CD4-positive, CD25-positive, alpha-beta regulatory T cell (primary cell): ENCODE measurements around the gene TUFT1. TPM values are rescaled to one million over a fixed set of nuclear protein-coding genes. Genes with fewer than 3 reads are reported as not detected.

ENCODE experiments used
- ATAC-seq, 2 donors: fragments of 150-1000 bp; cut with Tn5 transposase; one replicate each; pipeline ENCODE4 v1.10.0; 2021; ENCODE audit warnings: low read depth in 2 of 2, moderate number of reproducible peaks in 2 of 2, moderate library complexity in 1 of 2
- DNase-seq, 3 donors: peaks; one replicate each; pipeline versions ENCODE4 v3.0.0 to v3.0.0-alpha.2; 2012 to 2022; ENCODE audit warnings: mixed read lengths in 1 of 3
- H3K27ac ChIP-seq: one replicate; pipeline ENCODE4 v1.7.0; 2013; ENCODE audit warnings: mild to moderate bottlenecking, low read length; ENCODE audit not compliant: insufficient read depth, poor library complexity, severe bottlenecking
- H3K27me3 ChIP-seq: one replicate; pipeline ENCODE4 v1.7.0; 2013; ENCODE audit warnings: low read length; ENCODE audit not compliant: control insufficient read depth, insufficient read depth
- H3K36me3 ChIP-seq: one replicate; pipeline ENCODE4 v1.7.0; 2013; ENCODE audit warnings: mild to moderate bottlenecking, low read length, moderate library complexity; ENCODE audit not compliant: control insufficient read depth, insufficient read depth
- H3K4me1 ChIP-seq: 2 replicates; pipeline ENCODE4 v1.7.0; 2013; ENCODE audit warnings: mild to moderate bottlenecking, low read length; ENCODE audit not compliant: insufficient read depth, control insufficient read depth, poor library complexity, severe bottlenecking
- H3K4me3 ChIP-seq: one replicate; pipeline ENCODE4 v1.7.0; 2013; ENCODE audit warnings: low read depth, mild to moderate bottlenecking, low read length, moderate library complexity
- H3K9me3 ChIP-seq, 2 experiments: 1 replicate in 1 of 2; 2 replicates in 1 of 2; pipeline ENCODE4 v1.7.0; 2013; ENCODE audit warnings: low read length in 2 of 2, mild to moderate bottlenecking in 1 of 2, moderate library complexity in 1 of 2; ENCODE audit not compliant: control insufficient read depth in 2 of 2
- H3K27ac Mint-ChIP-seq, 3 donors: one replicate each; pipeline ENCODE4 v1.8.0; 2020 to 2022; ENCODE audit warnings: mild to moderate bottlenecking in 3 of 3, mixed read lengths in 3 of 3, moderate library complexity in 2 of 3
- H3K27me3 Mint-ChIP-seq: one replicate; pipeline ENCODE4 v1.8.0; 2022; ENCODE audit warnings: mild to moderate bottlenecking, mixed read lengths
- H3K36me3 Mint-ChIP-seq: one replicate; pipeline ENCODE4 v1.8.0; 2020; ENCODE audit warnings: mixed read lengths
- H3K4me1 Mint-ChIP-seq, 4 donors: one replicate each; pipeline ENCODE4 v1.8.0; 2020 to 2022; ENCODE audit warnings: mixed read lengths in 4 of 4, mild to moderate bottlenecking in 1 of 4
- H3K4me3 Mint-ChIP-seq, 4 donors: one replicate each; pipeline ENCODE4 v1.8.0; 2020 to 2022; ENCODE audit warnings: mild to moderate bottlenecking in 4 of 4, mixed read lengths in 4 of 4, moderate library complexity in 3 of 4
- H3K9me3 Mint-ChIP-seq, 7 donors: one replicate each; pipeline ENCODE4 v1.8.0; 2020 to 2022; ENCODE audit warnings: mixed read lengths in 7 of 7, mild to moderate bottlenecking in 3 of 7, moderate library complexity in 2 of 7
- polyA plus RNA-seq, 4 donors: library from polyadenylated mRNA; unstranded; fragments of 300-500 nt; fragmentation: Illumina TruSeq; gene quantifications; one replicate each; pipeline ENCODE4 v1.2.3, GENCODE V29; 2021
- total RNA-seq: library from RNA; stranded (reverse); gene quantifications from one replicate; pipeline ENCODE4 v1.2.3, GENCODE V29; 2022

The TUFT1 gene
- total and polyA plus RNA-seq, 5 donors from 2014 or later: 10.2 to 13.6 (median 13.3) TPM

- Mint-ChIP-seq H3K4me1 (peaks cover 9 to 40% (median 26%) of the 10 kb centered on the region in 4 donors), H3K36me3 (peaks cover 11% of the 10 kb centered on the region), H3K9me3 (peaks cover 0 to 1% (median 0%) of the 10 kb centered on the region in 7 donors), H3K27ac (no peak overlapping the region), H3K27me3 (no peaks in the 10 kb centered on the region), H3K4me3 (peak overlapping the region in 2 of 4 donors; percentile 86 to 99)
- no peak overlapping the region for H3K27ac ChIP-seq
- H3K9me3 ChIP-seq: no peaks in the 10 kb centered on the region
- peaks cover 3% of the 10 kb centered on the region for H3K27me3 ChIP-seq
- ATAC-seq: no peak
- H3K4me3 ChIP-seq: no peak overlapping the region
- peaks cover 24% of the 10 kb centered on the region for H3K4me1 ChIP-seq
- H3K36me3 ChIP-seq: no peaks in the 10 kb centered on the region
- DNase-seq: no peak
Observed at GRCh38 chr1:151542710-151543129, 2.6 kb downstream of the TUFT1 start.

DNA sequence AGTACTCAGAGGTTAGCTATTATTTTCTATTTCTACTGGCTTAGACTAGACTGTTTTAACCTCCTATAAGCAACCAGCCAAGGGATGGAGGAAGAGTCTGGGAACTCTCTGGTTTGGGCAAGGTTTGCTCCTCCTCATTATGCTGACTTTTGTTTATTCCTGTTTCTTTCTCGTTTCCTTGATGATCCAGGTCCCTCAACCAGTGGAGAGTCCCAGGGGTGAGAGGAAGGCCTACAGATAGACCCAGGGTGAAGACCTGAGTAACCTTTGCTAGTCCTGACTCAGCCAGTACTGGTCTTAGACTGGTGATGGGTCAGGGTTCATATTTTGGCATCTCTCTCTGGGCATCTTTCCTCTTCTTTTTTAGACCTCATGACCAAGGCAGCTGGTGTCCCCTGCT lies 5.4 kb downstream of the TUFT1 start:
- H3K27ac ChIP-seq: no peak overlapping the region
- Mint-ChIP-seq H3K36me3 (peaks cover 11% of the 10 kb centered on the region), H3K27ac (no peak overlapping the region), H3K4me1 (peaks cover 5 to 27% (median 22%) of the 10 kb centered on the region in 4 donors), H3K9me3 (no peaks in the 10 kb centered on the region), H3K4me3 (peak overlapping the region in 1 of 4 donors; percentile 25), H3K27me3 (no peaks in the 10 kb centered on the region)
- H3K9me3 ChIP-seq: no peaks in the 10 kb centered on the region
- ATAC-seq (no peak), DNase-seq (no peak)
- H3K27me3 ChIP-seq: peaks cover 3% of the 10 kb centered on the region
- no peaks in the 10 kb centered on the region for H3K36me3 ChIP-seq
- no peak overlapping the region for H3K4me3 ChIP-seq
- peaks cover 13% of the 10 kb centered on the region for H3K4me1 ChIP-seq

DNA sequence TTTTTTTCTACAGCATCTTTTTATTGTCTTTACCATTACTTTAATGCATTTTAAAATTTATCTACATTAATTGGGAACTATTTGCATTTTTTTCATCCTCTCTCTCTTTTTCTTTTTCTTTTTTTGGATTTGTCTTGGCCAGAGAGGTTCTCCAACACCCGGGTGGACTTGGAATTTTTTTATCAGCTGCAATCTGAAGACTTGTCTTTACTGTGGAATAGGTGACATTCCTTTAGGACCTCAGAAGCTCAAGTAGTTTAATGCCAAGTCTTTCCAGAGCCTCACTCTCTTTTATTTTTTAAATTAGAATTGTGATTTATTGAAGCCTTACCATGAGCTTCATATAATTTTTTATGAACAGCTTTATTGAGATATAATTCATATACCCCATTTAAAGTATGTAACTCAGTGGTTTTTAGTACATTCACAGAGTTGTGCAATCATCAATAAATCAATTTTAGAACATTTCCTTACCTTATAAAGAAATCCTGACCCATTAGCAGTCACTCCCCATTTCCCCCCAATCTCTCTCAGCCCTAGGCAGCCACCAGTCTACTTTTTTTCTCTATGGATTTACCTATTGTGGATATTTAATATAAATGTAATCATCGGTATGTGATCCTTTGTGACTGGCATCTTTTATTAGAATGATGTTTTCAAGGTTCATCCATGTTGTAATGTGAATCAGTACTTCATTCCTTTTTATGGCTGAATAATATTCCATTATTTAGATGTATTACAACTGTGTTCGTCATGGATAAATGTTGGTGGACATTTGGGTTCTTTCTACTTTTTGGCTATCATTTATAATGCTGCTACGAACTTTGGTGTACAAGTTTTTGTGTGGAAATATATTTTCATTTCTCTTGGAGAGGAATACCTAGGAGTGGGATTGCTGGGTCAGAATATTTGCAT lies 6.2 kb downstream of the TUFT1 start:
- H3K9me3 Mint-ChIP-seq: no peaks in the 10 kb centered on the region
- H3K27me3 Mint-ChIP-seq: peaks cover 2% of the 10 kb centered on the region
- peak overlapping the region in 1 of 4 donors; percentile 12 for H3K4me3 Mint-ChIP-seq
- peaks cover 8 to 22% (median 17%) of the 10 kb centered on the region in 4 donors for H3K4me1 Mint-ChIP-seq
- DNase-seq (no peak), ATAC-seq (no peak)
- Histone ChIP-seq H3K36me3 (no peaks in the 10 kb centered on the region), H3K9me3 (no peaks in the 10 kb centered on the region), H3K27ac (no peak overlapping the region), H3K27me3 (peaks cover 1% of the 10 kb centered on the region), H3K4me1 (peaks cover 6% of the 10 kb centered on the region), H3K4me3 (no peak overlapping the region)
- H3K36me3 Mint-ChIP-seq: peaks cover 11% of the 10 kb centered on the region
- H3K27ac Mint-ChIP-seq: peak overlapping the region in 1 of 3 donors; percentile 12

DNA sequence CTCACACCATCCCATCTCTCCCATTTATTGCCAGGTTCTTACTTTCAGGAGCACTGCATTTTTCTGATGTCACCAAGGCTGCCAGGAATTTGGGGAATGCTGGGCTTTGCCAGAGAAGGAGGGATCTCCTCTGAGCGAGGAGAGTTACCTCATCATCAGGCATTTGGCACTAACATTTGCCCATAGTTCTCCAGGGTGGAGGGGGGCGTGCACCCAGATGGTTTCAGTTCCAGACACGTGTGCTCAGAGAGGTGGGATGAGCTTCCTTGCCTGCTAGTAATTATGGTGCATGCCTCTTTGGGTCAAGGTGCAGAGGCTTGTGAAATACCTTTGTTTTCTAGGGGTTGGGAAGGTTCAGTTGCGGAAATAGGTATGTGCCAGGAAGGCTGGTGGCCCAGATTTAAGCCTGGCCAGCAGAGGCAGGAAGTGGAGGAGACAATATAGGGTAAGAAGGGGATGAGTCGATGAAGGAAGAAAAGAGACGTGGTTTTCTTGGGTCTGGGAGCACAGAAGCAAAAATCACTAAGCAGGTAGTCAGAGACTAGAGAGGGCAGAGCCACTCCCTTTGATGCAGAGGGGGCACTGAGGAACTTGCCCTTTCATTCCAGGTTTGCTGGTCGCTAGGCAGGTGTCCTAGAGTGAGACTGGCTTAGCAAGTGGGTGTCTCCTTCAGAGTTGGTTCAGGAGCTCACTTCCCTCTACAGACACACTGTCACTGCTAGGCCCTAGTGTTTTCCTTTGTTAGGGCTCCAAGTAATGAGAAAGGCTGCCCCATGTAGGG lies 7.2 kb downstream of the TUFT1 start:
- Mint-ChIP-seq H3K4me3 (no peak overlapping the region), H3K27ac (peak overlapping the region in 1 of 3 donors; percentile 72)
- no peak for ATAC-seq

DNA sequence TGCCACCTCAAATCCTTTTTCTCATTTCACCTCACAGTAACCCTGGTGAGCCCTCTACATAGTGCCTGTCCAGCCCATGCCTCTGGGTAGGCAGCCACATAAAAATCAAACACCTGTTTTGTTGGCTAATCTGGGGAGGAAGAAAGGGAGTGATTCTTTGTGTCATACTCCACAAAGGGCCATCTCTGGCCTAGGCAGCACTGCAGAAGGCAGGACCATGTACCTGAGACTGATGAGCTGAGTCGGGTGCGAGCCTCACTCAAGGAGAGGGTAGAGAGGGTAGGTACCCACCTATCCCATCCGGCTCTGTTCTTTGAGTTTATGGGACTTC lies 7.8 kb downstream of the TUFT1 start:
- Mint-ChIP-seq H3K4me1 (peaks cover 4 to 12% (median 11%) of the 10 kb centered on the region in 4 donors), H3K4me3 (no peak overlapping the region), H3K36me3 (peaks cover 11% of the 10 kb centered on the region), H3K9me3 (no peaks in the 10 kb centered on the region), H3K27me3 (peaks cover 4% of the 10 kb centered on the region), H3K27ac (no peak overlapping the region)
- Histone ChIP-seq H3K27me3 (no peaks in the 10 kb centered on the region), H3K4me3 (no peak overlapping the region), H3K4me1 (no peaks in the 10 kb centered on the region), H3K27ac (no peak overlapping the region), H3K36me3 (no peaks in the 10 kb centered on the region), H3K9me3 (no peaks in the 10 kb centered on the region)
- ATAC-seq (no peak), DNase-seq (no peak)

More for the DNA sequence above, 7.2 kb downstream of the TUFT1 start:
- no peak for DNase-seq
- Mint-ChIP-seq H3K27me3 (peaks cover 4% of the 10 kb centered on the region), H3K36me3 (peaks cover 11% of the 10 kb centered on the region), H3K4me1 (peaks cover 4 to 13% (median 12%) of the 10 kb centered on the region in 4 donors), H3K9me3 (no peaks in the 10 kb centered on the region)
- no peak overlapping the region for H3K27ac ChIP-seq
- H3K4me1 ChIP-seq: no peaks in the 10 kb centered on the region
- H3K4me3 ChIP-seq: no peak overlapping the region
- no peaks in the 10 kb centered on the region for H3K9me3 ChIP-seq
- no peaks in the 10 kb centered on the region for H3K27me3 ChIP-seq
- H3K36me3 ChIP-seq: no peaks in the 10 kb centered on the region

DNA sequence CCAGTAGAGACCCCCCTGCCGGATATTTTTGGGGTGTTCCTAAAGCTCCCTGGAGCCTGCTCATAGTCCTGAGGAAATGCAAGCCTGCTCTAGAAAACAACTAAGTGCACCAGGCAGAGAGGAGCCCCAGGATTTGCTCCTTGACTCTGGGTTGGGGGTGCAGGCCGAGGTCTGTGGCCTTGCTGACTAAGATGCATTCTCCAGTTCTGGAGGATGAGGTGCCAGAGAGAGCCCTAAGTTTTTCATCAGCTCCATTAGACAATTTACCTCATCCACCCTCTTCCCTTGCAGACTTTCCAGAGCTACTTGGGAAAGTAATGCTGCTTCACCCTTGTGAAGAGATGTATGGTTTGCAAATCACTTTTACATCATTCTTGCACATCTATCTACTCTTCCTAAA lies 9.1 kb downstream of the TUFT1 start:
- Mint-ChIP-seq H3K4me1 (peaks cover 4 to 8% (median 6%) of the 10 kb centered on the region in 4 donors), H3K4me3 (no peak overlapping the region), H3K9me3 (no peaks in the 10 kb centered on the region), H3K27me3 (peaks cover 4% of the 10 kb centered on the region), H3K36me3 (peaks cover 11% of the 10 kb centered on the region), H3K27ac (no peak overlapping the region)
- no peak overlapping the region for H3K4me3 ChIP-seq
- no peaks in the 10 kb centered on the region for H3K9me3 ChIP-seq
- H3K27ac ChIP-seq: no peak overlapping the region
- H3K27me3 ChIP-seq: no peaks in the 10 kb centered on the region
- H3K4me1 ChIP-seq: no peaks in the 10 kb centered on the region
- no peaks in the 10 kb centered on the region for H3K36me3 ChIP-seq
- DNase-seq (no peak), ATAC-seq (no peak)

DNA sequence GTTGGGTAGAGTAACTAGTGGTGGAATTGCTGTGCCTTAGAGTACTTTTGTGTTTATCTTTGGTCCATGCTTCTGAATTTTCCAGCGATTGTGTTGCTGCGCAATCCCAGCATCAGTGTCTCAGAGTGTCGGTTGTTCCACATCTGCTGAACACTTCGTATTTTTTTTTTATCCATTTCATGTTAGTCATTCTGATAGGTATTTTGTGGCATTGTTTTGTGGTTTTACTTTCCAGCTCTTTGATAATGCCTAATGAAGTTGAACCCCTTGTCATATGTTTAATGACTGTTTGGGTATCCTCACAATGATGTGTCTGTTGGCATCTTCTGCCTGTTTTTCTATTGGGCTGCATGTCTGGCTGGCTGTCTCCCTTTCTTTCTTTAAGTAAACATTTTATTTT lies 13.6 kb downstream of the TUFT1 start:
- no peaks in the 10 kb centered on the region for H3K9me3 ChIP-seq
- H3K4me3 ChIP-seq: no peak overlapping the region
- H3K36me3 ChIP-seq: no peaks in the 10 kb centered on the region
- H3K4me1 ChIP-seq: no peaks in the 10 kb centered on the region
- ATAC-seq (no peak), DNase-seq (no peak)
- Mint-ChIP-seq H3K27me3 (peaks cover 4% of the 10 kb centered on the region), H3K27ac (no peak overlapping the region), H3K4me3 (no peak overlapping the region), H3K36me3 (peaks cover 3% of the 10 kb centered on the region), H3K9me3 (no peaks in the 10 kb centered on the region), H3K4me1 (peaks cover 0 to 7% (median 3%) of the 10 kb centered on the region in 4 donors)
- no peak overlapping the region for H3K27ac ChIP-seq
- no peaks in the 10 kb centered on the region for H3K27me3 ChIP-seq
